Measurements from ENCODE around the gene EVI2B. TPM values are rescaled to one million over a fixed set of nuclear protein-coding genes. Genes with fewer than 3 reads are reported as not detected.
A peak's percentile ranks its signal among the peaks of the same experiment; 100 is the strongest.
"Not testable (repeated sequence)": the region's sequence is repeated elsewhere in the genome, so short reads cannot be mapped to it uniquely, and the experiment has no call there.

Gene EVI2B
- total RNA-seq, 1 donor: 185 TPM

GRCh38 chr17:31320241-31320640 is 6.4 kb upstream of the EVI2B start:
- no peaks in the 10 kb centered on the region for H3K27me3 ChIP-seq (ENCODE audit: insufficient read depth, low read length)
- H3K4me1 ChIP-seq (ENCODE audit: insufficient read depth, low read length): peaks cover 33% of the 10 kb centered on the region
- no peaks in the 10 kb centered on the region for H3K9me3 ChIP-seq (ENCODE audit: low read depth, low read length)
- H3K4me3 ChIP-seq (ENCODE audit: low read length): peak overlapping the region; percentile 63

- H3K4me1 ChIP-seq (ENCODE audit: insufficient read depth, low read length): peaks cover 38% of the 10 kb centered on the region
These were observed 5.2 kb upstream of the EVI2B start for GRCh38 chr17:31318851-31319661.

GRCh38 chr17:31318298-31318801 is 4.5 kb upstream of the EVI2B start:
- Histone ChIP-seq H3K4me1 (ENCODE audit: insufficient read depth, low read length) (peaks cover 38% of the 10 kb centered on the region), H3K27me3 (ENCODE audit: insufficient read depth, low read length) (no peaks in the 10 kb centered on the region), H3K4me3 (ENCODE audit: low read length) (peak overlapping the region; percentile 63), H3K9me3 (ENCODE audit: low read depth, low read length) (no peaks in the 10 kb centered on the region)

More at GRCh38 chr17:31318851-31319661, 5.2 kb upstream of the EVI2B start:
- H3K9me3 ChIP-seq (ENCODE audit: low read depth, low read length): no peaks in the 10 kb centered on the region
- peak overlapping the region; percentile 63 for H3K4me3 ChIP-seq (ENCODE audit: low read length)
- no peaks in the 10 kb centered on the region for H3K27me3 ChIP-seq (ENCODE audit: insufficient read depth, low read length)

- Histone ChIP-seq H3K27me3 (ENCODE audit: insufficient read depth, low read length) (no peaks in the 10 kb centered on the region), H3K4me1 (ENCODE audit: insufficient read depth, low read length) (peaks cover 37% of the 10 kb centered on the region), H3K9me3 (ENCODE audit: low read depth, low read length) (no peaks in the 10 kb centered on the region), H3K4me3 (ENCODE audit: low read length) (no peak overlapping the region)
These were observed 887 bp upstream of the EVI2B start for GRCh38 chr17:31314782-31315100.

- H3K4me3 ChIP-seq (ENCODE audit: low read length): peak overlapping the region; percentile 88
- H3K4me1 ChIP-seq (ENCODE audit: insufficient read depth, low read length): peaks cover 46% of the 10 kb centered on the region
- H3K9me3 ChIP-seq (ENCODE audit: low read depth, low read length); H3K27me3 ChIP-seq (ENCODE audit: insufficient read depth, low read length): not testable (repeated sequence)
These were observed 1.6 kb downstream of the EVI2B start for GRCh38 chr17:31312223-31312622.

- peaks cover 46% of the 10 kb centered on the region for H3K4me1 ChIP-seq (ENCODE audit: insufficient read depth, low read length)
- H3K4me3 ChIP-seq (ENCODE audit: low read length): peak overlapping the region; percentile 88
- no peaks in the 10 kb centered on the region for H3K27me3 ChIP-seq (ENCODE audit: insufficient read depth, low read length)
- no peaks in the 10 kb centered on the region for H3K9me3 ChIP-seq (ENCODE audit: low read depth, low read length)
These were observed 2.3 kb downstream of the EVI2B start for GRCh38 chr17:31311526-31311925.

- peak overlapping the region; percentile 88 for H3K4me3 ChIP-seq (ENCODE audit: low read length)
- H3K9me3 ChIP-seq (ENCODE audit: low read depth, low read length): no peaks in the 10 kb centered on the region
- no peaks in the 10 kb centered on the region for H3K27me3 ChIP-seq (ENCODE audit: insufficient read depth, low read length)
- peaks cover 47% of the 10 kb centered on the region for H3K4me1 ChIP-seq (ENCODE audit: insufficient read depth, low read length)
These were observed 3.0 kb downstream of the EVI2B start for GRCh38 chr17:31310886-31311285.

- H3K4me3 ChIP-seq (ENCODE audit: low read length): peak overlapping the region; percentile 88
- no peaks in the 10 kb centered on the region for H3K9me3 ChIP-seq (ENCODE audit: low read depth, low read length)
- H3K4me1 ChIP-seq (ENCODE audit: insufficient read depth, low read length): peaks cover 42% of the 10 kb centered on the region
- H3K27me3 ChIP-seq (ENCODE audit: insufficient read depth, low read length): no peaks in the 10 kb centered on the region
These were observed 3.6 kb downstream of the EVI2B start for GRCh38 chr17:31310260-31310659.

GRCh38 chr17:31309556-31309955 is 4.3 kb downstream of the EVI2B start:
- H3K4me3 ChIP-seq (ENCODE audit: low read length): peak overlapping the region; percentile 88
- H3K9me3 ChIP-seq (ENCODE audit: low read depth, low read length): no peaks in the 10 kb centered on the region
- peaks cover 43% of the 10 kb centered on the region for H3K4me1 ChIP-seq (ENCODE audit: insufficient read depth, low read length)
- H3K27me3 ChIP-seq (ENCODE audit: insufficient read depth, low read length): no peaks in the 10 kb centered on the region

- Histone ChIP-seq H3K4me1 (ENCODE audit: insufficient read depth, low read length) (peaks cover 47% of the 10 kb centered on the region), H3K4me3 (ENCODE audit: low read length) (peak overlapping the region; percentile 88), H3K27me3 (ENCODE audit: insufficient read depth, low read length) (no peaks in the 10 kb centered on the region), H3K9me3 (ENCODE audit: low read depth, low read length) (no peaks in the 10 kb centered on the region)
These were observed 5.2 kb downstream of the EVI2B start for GRCh38 chr17:31308372-31309334.

GRCh38 chr17:31307640-31308039 is 6.2 kb downstream of the EVI2B start:
- peak overlapping the region; percentile 88 for H3K4me3 ChIP-seq (ENCODE audit: low read length)
- H3K9me3 ChIP-seq (ENCODE audit: low read depth, low read length): no peaks in the 10 kb centered on the region
- peaks cover 47% of the 10 kb centered on the region for H3K4me1 ChIP-seq (ENCODE audit: insufficient read depth, low read length)
- H3K27me3 ChIP-seq (ENCODE audit: insufficient read depth, low read length): no peaks in the 10 kb centered on the region

- no peak overlapping the region for H3K4me3 ChIP-seq (ENCODE audit: low read length)
- H3K4me1 ChIP-seq (ENCODE audit: insufficient read depth, low read length): peaks cover 5% of the 10 kb centered on the region
- H3K9me3 ChIP-seq (ENCODE audit: low read depth, low read length): no peaks in the 10 kb centered on the region
- no peaks in the 10 kb centered on the region for H3K27me3 ChIP-seq (ENCODE audit: insufficient read depth, low read length)
These were observed 14.2 kb downstream of the EVI2B start for GRCh38 chr17:31299624-31300023.

GRCh38 chr17:31297090-31297489 is 16.8 kb downstream of the EVI2B start, which contains the start of gene OMG:
Gene OMG, minus strand, starts transcription at chr17:31297239. Its CDS starts 908 bp downstream, at chr17:31296331.
- Histone ChIP-seq H3K4me1 (ENCODE audit: insufficient read depth, low read length) (no peaks in the 10 kb centered on the region), H3K4me3 (ENCODE audit: low read length) (no peak within 1 kb of the TSS), H3K9me3 (ENCODE audit: low read depth, low read length) (no peaks in the 10 kb centered on the region), H3K27me3 (ENCODE audit: insufficient read depth, low read length) (no peaks in the 10 kb centered on the region)

- Histone ChIP-seq H3K27me3 (ENCODE audit: insufficient read depth, low read length) (no peaks in the 10 kb centered on the region), H3K4me1 (ENCODE audit: insufficient read depth, low read length) (no peaks in the 10 kb centered on the region), H3K9me3 (ENCODE audit: low read depth, low read length) (no peaks in the 10 kb centered on the region), H3K4me3 (ENCODE audit: low read length) (no peak overlapping the region)
These were observed 17.7 kb downstream of the EVI2B start for GRCh38 chr17:31296142-31296541.

- no peak overlapping the region for H3K4me3 ChIP-seq (ENCODE audit: low read length)
- H3K27me3 ChIP-seq (ENCODE audit: insufficient read depth, low read length): no peaks in the 10 kb centered on the region
- no peaks in the 10 kb centered on the region for H3K9me3 ChIP-seq (ENCODE audit: low read depth, low read length)
- no peaks in the 10 kb centered on the region for H3K4me1 ChIP-seq (ENCODE audit: insufficient read depth, low read length)
These were observed 18.4 kb downstream of the EVI2B start for GRCh38 chr17:31295489-31295871.
